Stimulated activated naive CD4-positive, alpha-beta T cell (primary cell): ENCODE measurements around the gene CADPS2.

ENCODE experiments used
- DNase-seq, 6 experiments: peaks; one replicate each; lab custom pipeline; 2025; lab: John Stamatoyannopoulos, UW

Gene CADPS2

GRCh38 chr7:122768827-122769226 lies 117.4 kb downstream of the CADPS2 start:
- no peak for DNase-seq

GRCh38 chr7:122767339-122767738 lies 118.9 kb downstream of the CADPS2 start:
- no peak for DNase-seq

- no peak for DNase-seq
Measured at GRCh38 chr7:122766593-122766992, 119.7 kb downstream of the CADPS2 start.

- no peak for DNase-seq
Measured at GRCh38 chr7:122764902-122765301, 121.4 kb downstream of the CADPS2 start.

GRCh38 chr7:122764020-122764419 lies 122.2 kb downstream of the CADPS2 start:
- no peak for DNase-seq

- no peak for DNase-seq
Measured at GRCh38 chr7:122762071-122762470, 124.2 kb downstream of the CADPS2 start.

- DNase-seq, result no peak
Measured at GRCh38 chr7:122758501-122758900, 127.8 kb downstream of the CADPS2 start.

- DNase-seq, result no peak
Measured at GRCh38 chr7:122756860-122757259, 129.4 kb downstream of the CADPS2 start.

GRCh38 chr7:122755696-122756095 lies 130.6 kb downstream of the CADPS2 start:
- no peak for DNase-seq

- DNase-seq, result no peak
Measured at GRCh38 chr7:122752583-122752982, 133.7 kb downstream of the CADPS2 start.

- DNase-seq, result no peak
Measured at GRCh38 chr7:122750389-122750788, 135.9 kb downstream of the CADPS2 start.

GRCh38 chr7:122748195-122748594 lies 138.1 kb downstream of the CADPS2 start:
- no peak for DNase-seq

GRCh38 chr7:122746948-122747347 lies 139.3 kb downstream of the CADPS2 start:
- no peak for DNase-seq

GRCh38 chr7:122743211-122743610 lies 143.0 kb downstream of the CADPS2 start:
- DNase-seq, result no peak

GRCh38 chr7:122738947-122739346 lies 147.3 kb downstream of the CADPS2 start:
- DNase-seq, result no peak

- no peak for DNase-seq
Measured at GRCh38 chr7:122736183-122736582, 150.1 kb downstream of the CADPS2 start.

GRCh38 chr7:122727759-122728158 lies 158.5 kb downstream of the CADPS2 start:
- no peak for DNase-seq

GRCh38 chr7:122727354-122727753 lies 158.9 kb downstream of the CADPS2 start:
- DNase-seq, result no peak

GRCh38 chr7:122726881-122727280 lies 159.4 kb downstream of the CADPS2 start:
- DNase-seq, result no peak

- DNase-seq, result no peak
Measured at GRCh38 chr7:122724366-122724765, 161.9 kb downstream of the CADPS2 start.

GRCh38 chr7:122719010-122719578 lies 167.2 kb downstream of the CADPS2 start:
- no peak for DNase-seq

- no peak for DNase-seq
Measured at GRCh38 chr7:122717356-122718089, 168.7 kb downstream of the CADPS2 start.

GRCh38 chr7:122715183-122715582 lies 171.1 kb downstream of the CADPS2 start:
- no peak for DNase-seq

GRCh38 chr7:122710916-122711315 lies 175.3 kb downstream of the CADPS2 start:
- no peak for DNase-seq
